B cell (primary cell): ENCODE data around the gene CADPS. TPM values are rescaled to one million over a fixed set of nuclear protein-coding genes. Genes with fewer than 3 reads are reported as not detected.

Experiments
- ATAC-seq: fragments of 200-7000 bp; cut with Tn5 transposase; one replicate; pipeline ENCODE4 v1.10.0; 2021; ENCODE audit warnings: low read depth, mild to moderate bottlenecking, moderate number of reproducible peaks, moderate library complexity
- CTCF ChIA-PET: fragments of 350-600 bp; sonication (Branson Sonifier 250); formaldehyde crosslinking; loops from one replicate; lab custom pipeline; 2021; ENCODE audit warnings: antibody characterized with exemption, inconsistent platforms; lab: Charles Lee
- POLR2A ChIA-PET: fragments of 350-600 bp; sonication (Branson Sonifier 250); formaldehyde crosslinking; loops from one replicate; lab custom pipeline; 2021; ENCODE audit warnings: antibody characterized with exemption; lab: Charles Lee
- DNase-seq: peaks from one replicate; pipeline ENCODE4 v3.0.0; 2013
- H2AFZ ChIP-seq: 2 replicates; pipeline ENCODE4 v1.6.1; 2012; ENCODE audit warnings: mild to moderate bottlenecking, low read depth, low read length; ENCODE audit not compliant: insufficient read depth, poor library complexity, severe bottlenecking
- H3K27ac ChIP-seq, 2 donors: 1 replicate in 1 of 2; 2 replicates in 1 of 2; pipeline ENCODE4 v1.5.1; 2012 to 2013; ENCODE audit warnings: low read length in 2 of 2, mild to moderate bottlenecking in 2 of 2, moderate library complexity in 1 of 2
- H3K27me3 ChIP-seq, 4 experiments: fragments of 200-600 bp in 1 of 4; sonication (generic) in 1 of 4; replicated peaks in 1 of 4; 1 replicate in 2 of 4; 2 replicates in 2 of 4; pipeline versions ENCODE4 v1.6.1 to v1.7.0; 2013 to 2016; ENCODE audit warnings: low read length in 3 of 4, mild to moderate bottlenecking in 2 of 4, mixed read lengths in 1 of 4, moderate library complexity in 1 of 4; ENCODE audit not compliant: insufficient read depth in 4 of 4, control insufficient read depth in 3 of 4; ENCODE audit errors: control extremely low read depth in 1 of 4
- H3K36me3 ChIP-seq, 2 experiments: replicated peaks in 1 of 2; 1 replicate in 1 of 2; 2 replicates in 1 of 2; pipeline versions ENCODE4 v1.6.1 to v1.7.1; 2013; ENCODE audit warnings: low read length in 1 of 2; ENCODE audit not compliant: insufficient read depth in 2 of 2, control insufficient read depth in 1 of 2; ENCODE audit errors: control extremely low read depth in 1 of 2, extremely low read depth in 1 of 2
- H3K4me1 ChIP-seq, 2 donors: fragments of 200-600 bp in 1 of 2; sonication (generic) in 1 of 2; 1 replicate in 1 of 2; 2 replicates in 1 of 2; pipeline versions ENCODE4 v1.5.1 to v1.6.1; 2013 to 2017; ENCODE audit warnings: low read length in 2 of 2; ENCODE audit not compliant: control insufficient read depth in 2 of 2, insufficient read depth in 2 of 2
- H3K4me2 ChIP-seq: replicated peaks from 2 replicates; pipeline ENCODE3; 2012; ENCODE audit warnings: mild to moderate bottlenecking, low read depth, low read length; ENCODE audit not compliant: poor library complexity, severe bottlenecking
- H3K4me3 ChIP-seq, 5 experiments: fragments of 200-600 bp in 1 of 5; sonication (generic) in 1 of 5; 1 replicate in 3 of 5; 2 replicates in 2 of 5; pipeline versions ENCODE4 v1.5.1 to v1.7.0; 2011 to 2016; ENCODE audit warnings: low read length in 4 of 5, mild to moderate bottlenecking in 4 of 5, low read depth in 2 of 5, control low read depth in 1 of 5, moderate library complexity in 1 of 5; ENCODE audit not compliant: insufficient read depth in 1 of 5; ENCODE audit errors: control extremely low read depth in 1 of 5, extremely low read depth in 1 of 5
- H3K79me2 ChIP-seq: fragments of 200-600 bp; sonication (generic); one replicate; pipeline ENCODE4 v1.6.0; 2016; ENCODE audit warnings: low read length; ENCODE audit not compliant: control insufficient read depth, insufficient read depth
- H3K9ac ChIP-seq: fragments of 200-600 bp; sonication (generic); 2 replicates; pipeline ENCODE4 v1.6.1; 2017; ENCODE audit warnings: mild to moderate bottlenecking, low read length, moderate library complexity
- H3K9me3 ChIP-seq, 3 donors: one replicate each; pipeline versions ENCODE4 v1.6.1 to v1.7.1; 2013; ENCODE audit warnings: low read length in 2 of 3; ENCODE audit not compliant: control insufficient read depth in 2 of 3, insufficient read depth in 1 of 3; ENCODE audit errors: control extremely low read depth in 1 of 3
- H4K20me1 ChIP-seq: 2 replicates; pipeline ENCODE4 v1.6.0; 2012; ENCODE audit warnings: mild to moderate bottlenecking, low read length; ENCODE audit not compliant: insufficient read depth, control insufficient read depth, poor library complexity, severe bottlenecking
- H3K27ac Mint-ChIP-seq: one replicate; pipeline ENCODE4 v1.8.0; 2021; ENCODE audit warnings: mixed read lengths
- H3K27me3 Mint-ChIP-seq: one replicate; pipeline ENCODE4 v1.8.0; 2021; ENCODE audit warnings: mixed read lengths
- H3K4me1 Mint-ChIP-seq: one replicate; pipeline ENCODE4 v1.8.0; 2021; ENCODE audit warnings: mixed read lengths
- H3K4me3 Mint-ChIP-seq: one replicate; pipeline ENCODE4 v1.8.0; 2021; ENCODE audit warnings: mixed read lengths
- H3K9me3 Mint-ChIP-seq: one replicate; pipeline ENCODE4 v1.8.0; 2022; ENCODE audit warnings: mixed read lengths; ENCODE audit not compliant: insufficient read depth
- EZH2 ChIP-seq: IDR thresholded peaks from 2 replicates; pipeline ENCODE4 v1.6.1; 2012; ENCODE audit warnings: borderline replicate concordance, low read depth, mild to moderate bottlenecking, moderate library complexity, low read length; ENCODE audit not compliant: insufficient read depth, poor library complexity, severe bottlenecking
- WGBS: methylation state at CpG from one replicate; pipeline ENCODE4 v1.1.5; 2013; ENCODE audit warnings: missing lambda C conversion rate; ENCODE audit not compliant: insufficient coverage; 5-methylcytosine and 5-hydroxymethylcytosine counted together
- intact Hi-C: fragments of 100-400 bp; cut with micrococcal nuclease; formaldehyde crosslinking; loops from one replicate; pipeline ENCODE4 v1.10.0; 2022
- polyA plus RNA-seq: library from polyadenylated mRNA; depleted of rRNA; stranded (reverse); fragments of >200 nt; gene quantifications from 2 replicates; pipeline ENCODE4 v1.2.3, GENCODE V29; 2012
- total RNA-seq, 2 donors: library from RNA; stranded (reverse); fragments of 120-200 nt in 1 of 2; gene quantifications; 1 replicate in 1 of 2; 2 replicates in 1 of 2; pipeline versions ENCODE4 v1.2.3 to v1.2.4, GENCODE V29; 2013 to 2022
- TF ChIP-seq, protein P1 (sequence below): fragments of 200-600 bp; IDR thresholded peaks from one replicate; pipeline ENCODE4 v1.8.0; 2022; ENCODE audit warnings: antibody characterized with exemption, mild to moderate bottlenecking

The CADPS gene
- total and polyA plus RNA-seq, 2 donors (not counting 1 experiment from before 2014, with no cell fraction given), result 0.16 to 0.22 TPM

DNA sequence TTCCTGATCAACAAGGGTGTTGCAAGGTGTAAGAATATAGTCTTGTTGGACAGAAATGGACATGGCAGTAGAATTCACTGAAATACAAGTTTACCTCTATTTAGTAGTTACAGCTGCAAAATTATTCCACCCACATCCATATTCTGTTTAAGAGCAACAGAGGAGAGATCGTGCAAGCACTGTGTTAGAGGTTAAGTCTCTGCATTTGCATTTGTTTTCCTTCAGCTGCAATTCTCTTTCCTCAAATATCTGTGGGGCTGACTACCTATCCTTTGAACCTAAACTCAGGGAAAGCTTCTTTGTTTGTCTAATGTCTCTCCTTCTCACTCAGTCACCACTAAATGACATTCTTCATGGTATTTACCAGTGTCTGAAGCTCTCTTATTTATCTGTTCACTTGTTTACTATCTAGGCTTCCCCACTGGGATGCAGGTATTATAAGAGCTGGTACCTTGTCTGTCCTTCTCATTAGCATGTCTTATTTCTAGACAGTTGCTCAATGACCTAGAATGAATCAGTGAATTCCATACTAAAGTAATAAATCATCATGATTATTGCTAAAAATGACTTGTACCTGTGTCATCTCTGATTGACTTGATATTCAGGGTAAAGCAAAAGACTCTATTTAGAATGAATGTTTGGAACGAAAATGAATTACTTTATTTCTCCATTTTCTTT lies 326.5 kb downstream of the CADPS start:
- no peaks in the 10 kb centered on the region for H3K4me1 ChIP-seq
- intact Hi-C loops, result no loop called here
- no peak overlapping the region for H3K27ac ChIP-seq
- no peak overlapping the region for H3K4me2 ChIP-seq
- DNase-seq (no peak), ATAC-seq (no peak)
- no peaks in the 10 kb centered on the region for H3K9me3 Mint-ChIP-seq
- no peak overlapping the region for H3K4me3 ChIP-seq
- ChIA-PET CTCF (no interaction called here), POLR2A (no interaction called here)
- no peaks in the 10 kb centered on the region for H3K27me3 ChIP-seq
- H3K4me1 Mint-ChIP-seq, result no peaks in the 10 kb centered on the region
- H4K20me1 ChIP-seq, result no peaks in the 10 kb centered on the region
- no peak overlapping the region for H3K4me3 Mint-ChIP-seq
- no peaks in the 10 kb centered on the region for H3K79me2 ChIP-seq
- no CpG with 5 or more reads among the region's 2 CpGs for WGBS
- TF ChIP-seq, protein P1, sequence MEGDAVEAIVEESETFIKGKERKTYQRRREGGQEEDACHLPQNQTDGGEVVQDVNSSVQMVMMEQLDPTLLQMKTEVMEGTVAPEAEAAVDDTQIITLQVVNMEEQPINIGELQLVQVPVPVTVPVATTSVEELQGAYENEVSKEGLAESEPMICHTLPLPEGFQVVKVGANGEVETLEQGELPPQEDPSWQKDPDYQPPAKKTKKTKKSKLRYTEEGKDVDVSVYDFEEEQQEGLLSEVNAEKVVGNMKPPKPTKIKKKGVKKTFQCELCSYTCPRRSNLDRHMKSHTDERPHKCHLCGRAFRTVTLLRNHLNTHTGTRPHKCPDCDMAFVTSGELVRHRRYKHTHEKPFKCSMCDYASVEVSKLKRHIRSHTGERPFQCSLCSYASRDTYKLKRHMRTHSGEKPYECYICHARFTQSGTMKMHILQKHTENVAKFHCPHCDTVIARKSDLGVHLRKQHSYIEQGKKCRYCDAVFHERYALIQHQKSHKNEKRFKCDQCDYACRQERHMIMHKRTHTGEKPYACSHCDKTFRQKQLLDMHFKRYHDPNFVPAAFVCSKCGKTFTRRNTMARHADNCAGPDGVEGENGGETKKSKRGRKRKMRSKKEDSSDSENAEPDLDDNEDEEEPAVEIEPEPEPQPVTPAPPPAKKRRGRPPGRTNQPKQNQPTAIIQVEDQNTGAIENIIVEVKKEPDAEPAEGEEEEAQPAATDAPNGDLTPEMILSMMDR, result no peak
- no peak for TF ChIP-seq EZH2
- no peak overlapping the region for H2AFZ ChIP-seq
- no peaks in the 10 kb centered on the region for H3K36me3 ChIP-seq
- H3K27me3 Mint-ChIP-seq, result peaks cover 13% of the 10 kb centered on the region
- H3K9me3 ChIP-seq, result no peaks in the 10 kb centered on the region
- no peak overlapping the region for H3K27ac Mint-ChIP-seq
- H3K9ac ChIP-seq, result no peak overlapping the region

DNA sequence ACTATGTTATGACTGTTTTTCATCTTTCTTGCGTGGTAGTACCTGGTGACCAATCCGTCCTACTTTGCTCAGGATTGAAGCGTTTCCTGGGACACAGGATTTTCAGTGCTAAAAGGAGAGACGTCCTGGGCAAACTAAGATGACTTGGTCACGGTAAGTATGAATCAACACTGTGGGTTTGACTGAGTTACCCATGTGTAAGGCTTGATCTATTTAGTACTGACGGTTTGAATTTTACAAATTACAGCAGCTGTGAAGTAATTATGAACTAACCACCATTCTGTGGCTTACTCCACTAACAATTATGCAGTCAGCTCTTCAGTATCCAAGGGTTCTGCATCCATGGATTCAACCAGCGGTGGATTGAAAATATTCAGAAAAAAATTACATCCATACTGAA lies 328.9 kb downstream of the CADPS start:
- no peaks in the 10 kb centered on the region for H3K27me3 ChIP-seq
- Mint-ChIP-seq H3K9me3 (no peaks in the 10 kb centered on the region), H3K4me1 (no peaks in the 10 kb centered on the region), H3K27me3 (peaks cover 8% of the 10 kb centered on the region), H3K27ac (no peak overlapping the region), H3K4me3 (no peak overlapping the region)
- no peaks in the 10 kb centered on the region for H3K9me3 ChIP-seq
- WGBS, result 93% methylated on average over 3 of the region's 7 CpGs
- H3K4me3 ChIP-seq, result no peak overlapping the region
- TF ChIP-seq EZH2, result no peak
- TF ChIP-seq, protein P1, result no peak
- ATAC-seq, result no peak
- H3K4me1 ChIP-seq, result no peaks in the 10 kb centered on the region
- H3K4me2 ChIP-seq, result no peak overlapping the region
- H3K36me3 ChIP-seq, result no peaks in the 10 kb centered on the region
- no peak for DNase-seq
- POLR2A ChIA-PET, result no interaction called here
- CTCF ChIA-PET, result no interaction called here
- intact Hi-C loops, result no loop called here
- H3K79me2 ChIP-seq, result no peaks in the 10 kb centered on the region
- H2AFZ ChIP-seq, result no peak overlapping the region
- no peaks in the 10 kb centered on the region for H4K20me1 ChIP-seq
- H3K27ac ChIP-seq, result no peak overlapping the region
- H3K9ac ChIP-seq, result no peak overlapping the region
